Measurements from ENCODE around the gene SNTN. TPM values are rescaled to one million over a fixed set of nuclear protein-coding genes. Genes with fewer than 3 reads are reported as not detected.

SNTN gene
- total RNA-seq, 2 experiments from 2014 or later: not detected

DNA sequence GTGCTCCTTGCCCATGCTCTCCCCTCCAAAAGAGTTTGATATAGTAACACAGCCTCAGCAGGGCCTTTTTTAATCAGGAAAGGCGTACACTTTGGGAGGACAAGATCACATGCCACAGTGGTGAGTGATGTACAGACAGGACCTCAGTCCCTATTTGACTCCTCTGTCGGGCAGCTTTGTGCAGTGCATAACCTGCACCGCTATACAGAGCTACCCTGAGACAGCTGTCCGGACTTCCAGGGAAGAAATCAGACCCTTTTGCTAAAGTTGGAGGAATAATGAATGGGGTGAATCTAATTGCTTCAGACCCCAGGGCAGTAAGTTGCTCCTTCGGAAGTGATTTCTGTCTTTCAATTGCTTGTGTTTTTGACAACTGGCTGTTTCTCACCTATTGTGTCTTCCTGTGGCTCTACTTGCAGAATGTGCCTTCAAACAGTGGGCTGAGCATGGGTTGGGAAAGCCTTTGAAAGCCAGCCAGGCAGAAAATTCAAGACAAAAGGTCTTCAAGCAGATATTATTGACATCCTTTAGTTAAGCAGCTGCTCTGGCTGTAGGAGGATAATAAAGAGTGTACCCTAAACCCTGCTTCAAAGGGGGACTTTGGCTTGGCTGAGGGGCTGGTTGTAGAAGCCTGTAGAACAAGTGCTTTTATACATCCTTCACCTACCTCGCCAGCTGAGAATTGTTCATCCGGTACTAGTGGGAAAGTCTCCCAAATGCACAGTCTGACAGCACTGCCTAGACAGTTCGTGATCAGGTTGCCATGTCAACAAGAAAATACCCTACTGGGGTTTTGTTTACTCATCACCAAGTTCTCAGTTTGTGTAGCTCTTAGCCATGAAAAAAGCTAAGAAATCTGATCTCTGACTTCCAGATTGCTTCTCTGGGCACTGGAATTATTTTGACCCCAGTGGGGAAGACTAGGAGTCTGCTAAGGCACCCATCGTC is 35.1 kb downstream of the SNTN start:
- intact Hi-C loops (cut with DNase I, micrococcal nuclease): no loop called here
- Histone ChIP-seq H3K27ac (ENCODE audit: low read depth in 1 of 2, low read length in 2 of 2) (no peak overlapping the region), H3K27me3 (ENCODE audit: control insufficient read depth in 1 of 2, insufficient read depth in 2 of 2, low read length in 2 of 2) (no peaks in the 10 kb centered on the region), H3K36me3 (ENCODE audit: insufficient read depth, low read length) (no peaks in the 10 kb centered on the region), H3K4me1 (ENCODE audit: insufficient read depth, low read length) (no peaks in the 10 kb centered on the region), H3K4me3 (ENCODE audit: low read length) (no peak overlapping the region), H3K9me3 (ENCODE audit: control insufficient read depth in 1 of 2, insufficient read depth in 1 of 2, low read length in 2 of 2) (no peaks in the 10 kb centered on the region)
- no peak for TF ChIP-seq CTCF (IDR thresholded peaks at IDR 0.05)
- no peak overlapping the region for H3K4me3 Mint-ChIP-seq
- no peaks in the 10 kb centered on the region for H3K4me1 Mint-ChIP-seq (ENCODE audit: low read depth)
- no peaks in the 10 kb centered on the region for H3K9me3 Mint-ChIP-seq
- H3K27ac Mint-ChIP-seq: no peak overlapping the region
- CTCF ChIA-PET: no interaction called here
- no peak for ATAC-seq (ENCODE audit: poor library complexity)
- POLR2A ChIA-PET: no interaction called here
- no peaks in the 10 kb centered on the region for H3K27me3 Mint-ChIP-seq
- H3K36me3 Mint-ChIP-seq (ENCODE audit: low read depth): no peaks in the 10 kb centered on the region
- DNase-seq: no peak

DNA sequence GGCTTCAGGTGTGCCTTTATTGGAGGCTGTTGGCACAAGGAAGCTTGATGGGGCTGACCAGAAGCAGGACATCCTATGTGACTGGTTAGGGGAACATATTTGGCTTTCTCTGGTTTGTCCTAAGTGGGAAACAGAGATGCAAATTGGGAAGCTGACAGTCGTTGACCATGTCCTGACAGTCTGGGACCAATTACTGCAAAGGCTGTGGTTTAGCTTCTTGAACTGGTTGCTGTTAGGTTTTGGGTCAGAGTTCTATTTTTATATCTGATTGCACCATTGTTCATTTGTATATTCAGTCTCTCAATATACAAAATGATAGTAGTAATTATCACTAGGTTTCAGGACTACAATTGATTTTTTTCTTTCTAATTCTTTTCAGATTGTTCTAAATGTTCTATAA is 36.8 kb downstream of the SNTN start:
- intact Hi-C loops (cut with DNase I, micrococcal nuclease): no loop called here
- no peak for TF ChIP-seq CTCF (IDR thresholded peaks at IDR 0.05)
- peaks cover 4% of the 10 kb centered on the region for H3K9me3 Mint-ChIP-seq
- H3K27ac Mint-ChIP-seq: no peak overlapping the region
- Histone ChIP-seq H3K27ac (ENCODE audit: low read depth in 1 of 2, low read length in 2 of 2) (no peak overlapping the region), H3K9me3 (ENCODE audit: control insufficient read depth in 1 of 2, insufficient read depth in 1 of 2, low read length in 2 of 2) (peaks cover 0 to 5% of the 10 kb centered on the region in 2 experiments), H3K27me3 (ENCODE audit: control insufficient read depth in 1 of 2, insufficient read depth in 2 of 2, low read length in 2 of 2) (no peaks in the 10 kb centered on the region), H3K4me3 (ENCODE audit: low read length) (no peak overlapping the region), H3K4me1 (ENCODE audit: insufficient read depth, low read length) (no peaks in the 10 kb centered on the region), H3K36me3 (ENCODE audit: insufficient read depth, low read length) (no peaks in the 10 kb centered on the region)
- no peaks in the 10 kb centered on the region for H3K36me3 Mint-ChIP-seq (ENCODE audit: low read depth)
- CTCF ChIA-PET: no interaction called here
- H3K27me3 Mint-ChIP-seq: no peaks in the 10 kb centered on the region
- no peak overlapping the region for H3K4me3 Mint-ChIP-seq
- DNase-seq (no peak), ATAC-seq (ENCODE audit: poor library complexity) (no peak)
- POLR2A ChIA-PET: no interaction called here
- no peaks in the 10 kb centered on the region for H3K4me1 Mint-ChIP-seq (ENCODE audit: low read depth)

DNA sequence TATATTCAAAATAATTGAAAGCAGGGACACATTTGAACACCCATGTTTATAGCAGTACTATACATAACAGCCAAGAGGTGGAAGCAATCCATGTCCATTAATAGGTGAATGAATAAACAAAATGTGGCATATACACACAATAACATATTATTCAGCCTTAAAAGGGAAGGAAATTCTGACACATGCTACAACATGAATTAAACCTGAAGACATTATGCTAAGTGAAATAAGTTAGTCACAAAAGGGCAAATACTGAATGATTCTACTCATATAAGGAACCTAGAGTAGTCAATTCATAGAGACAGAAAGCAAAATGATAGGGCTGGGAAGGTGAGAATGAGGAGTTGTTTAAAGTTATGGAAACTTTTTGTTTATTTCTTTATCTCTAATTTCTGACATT is 40.9 kb downstream of the SNTN start:
- H3K9me3 ChIP-seq (ENCODE audit: control insufficient read depth in 1 of 2, insufficient read depth in 1 of 2, low read length in 2 of 2): peaks cover 0 to 8% of the 10 kb centered on the region in 2 experiments
- Mint-ChIP-seq H3K36me3 (ENCODE audit: low read depth) (no peaks in the 10 kb centered on the region), H3K4me1 (ENCODE audit: low read depth) (no peaks in the 10 kb centered on the region), H3K4me3 (no peak overlapping the region), H3K9me3 (peaks cover 4% of the 10 kb centered on the region), H3K27me3 (no peaks in the 10 kb centered on the region), H3K27ac (no peak overlapping the region)
- no peak for TF ChIP-seq CTCF (IDR thresholded peaks at IDR 0.05)
- H3K4me3 ChIP-seq (ENCODE audit: low read length): no peak overlapping the region
- POLR2A ChIA-PET: no interaction called here
- intact Hi-C loops (cut with DNase I, micrococcal nuclease): no loop called here
- no peak overlapping the region for H3K27ac ChIP-seq (ENCODE audit: low read depth in 1 of 2, low read length in 2 of 2)
- no peaks in the 10 kb centered on the region for H3K27me3 ChIP-seq (ENCODE audit: control insufficient read depth in 1 of 2, insufficient read depth in 2 of 2, low read length in 2 of 2)
- H3K36me3 ChIP-seq (ENCODE audit: insufficient read depth, low read length): no peaks in the 10 kb centered on the region
- ATAC-seq (ENCODE audit: poor library complexity) (no peak), DNase-seq (no peak)
- H3K4me1 ChIP-seq (ENCODE audit: insufficient read depth, low read length): no peaks in the 10 kb centered on the region
- CTCF ChIA-PET: no interaction called here

Measured in CD4-positive, alpha-beta T cell (primary cell).